ENCODE results near the gene BRWD1.
"Not testable (repeated sequence)": the region's sequence is repeated elsewhere in the genome, so short reads cannot be mapped to it uniquely, and the experiment has no call there.

Gene BRWD1

DNA sequence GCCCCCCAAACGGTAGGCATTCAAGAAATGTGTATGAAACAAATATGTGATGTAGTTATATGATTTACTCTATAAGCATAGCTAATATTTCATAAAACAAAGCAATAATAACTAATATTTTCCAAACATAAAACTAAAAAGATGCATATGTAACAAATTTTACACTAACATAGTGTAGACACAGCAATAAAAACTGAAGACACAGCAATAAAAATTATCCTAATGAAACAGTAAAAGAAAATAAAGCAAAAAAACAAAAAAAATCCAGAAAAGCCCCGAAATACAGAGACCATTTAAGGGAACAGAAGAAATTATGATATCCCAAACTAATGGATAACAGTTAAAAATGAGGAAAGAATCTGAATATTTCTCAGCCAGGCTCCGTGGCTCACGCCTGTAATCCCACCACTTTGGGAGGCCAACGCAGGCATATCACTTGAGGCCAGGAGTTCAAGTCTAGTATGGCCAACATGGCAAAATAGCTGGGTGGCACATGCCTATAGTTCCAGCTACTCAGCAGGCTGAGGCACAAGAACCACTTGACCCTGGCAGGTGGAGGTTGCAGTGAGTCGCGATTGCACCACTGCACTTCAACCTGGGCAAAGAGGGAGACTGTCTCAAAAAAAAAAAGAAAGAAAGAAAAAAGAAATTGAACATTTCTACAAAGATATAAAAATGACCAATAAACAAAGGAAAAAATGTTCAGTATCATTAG lies 92.0 kb downstream of the BRWD1 start:
- Histone ChIP-seq H3K27me3 (ENCODE audit: insufficient read depth, low read length) (no peaks in the 10 kb centered on the region), H3K9me3 (ENCODE audit: low read length) (no peaks in the 10 kb centered on the region), H3K4me1 (ENCODE audit: insufficient read depth, low read length, severe bottlenecking) (no peaks in the 10 kb centered on the region), H4K20me1 (ENCODE audit: insufficient read depth, low read length) (no peaks in the 10 kb centered on the region), H3F3A (ENCODE audit: insufficient read depth, low read length) (no peaks in the 10 kb centered on the region), H2AFZ (ENCODE audit: low read length) (no peak overlapping the region), H3K4me3 (ENCODE audit: low read depth, low read length, poor library complexity, severe bottlenecking) (no peak overlapping the region), H3K9me2 (ENCODE audit: low read depth, low read length) (no peaks in the 10 kb centered on the region), H3K79me2 (ENCODE audit: insufficient read depth, low read length) (no peaks in the 10 kb centered on the region), H3K9ac (ENCODE audit: low read length) (no peak overlapping the region), H3K36me3 (ENCODE audit: insufficient read depth, low read length) (peaks cover 86% of the 10 kb centered on the region), H3K4me2 (ENCODE audit: low read length) (no peak overlapping the region), H3K27ac (ENCODE audit: low read depth, low read length, poor library complexity, severe bottlenecking) (no peak overlapping the region)
- no peak for TF ChIP-seq EZH2 (IDR thresholded peaks at IDR 0.05; ENCODE audit: borderline replicate concordance, low read length)
- TF ChIP-seq, protein P1, sequence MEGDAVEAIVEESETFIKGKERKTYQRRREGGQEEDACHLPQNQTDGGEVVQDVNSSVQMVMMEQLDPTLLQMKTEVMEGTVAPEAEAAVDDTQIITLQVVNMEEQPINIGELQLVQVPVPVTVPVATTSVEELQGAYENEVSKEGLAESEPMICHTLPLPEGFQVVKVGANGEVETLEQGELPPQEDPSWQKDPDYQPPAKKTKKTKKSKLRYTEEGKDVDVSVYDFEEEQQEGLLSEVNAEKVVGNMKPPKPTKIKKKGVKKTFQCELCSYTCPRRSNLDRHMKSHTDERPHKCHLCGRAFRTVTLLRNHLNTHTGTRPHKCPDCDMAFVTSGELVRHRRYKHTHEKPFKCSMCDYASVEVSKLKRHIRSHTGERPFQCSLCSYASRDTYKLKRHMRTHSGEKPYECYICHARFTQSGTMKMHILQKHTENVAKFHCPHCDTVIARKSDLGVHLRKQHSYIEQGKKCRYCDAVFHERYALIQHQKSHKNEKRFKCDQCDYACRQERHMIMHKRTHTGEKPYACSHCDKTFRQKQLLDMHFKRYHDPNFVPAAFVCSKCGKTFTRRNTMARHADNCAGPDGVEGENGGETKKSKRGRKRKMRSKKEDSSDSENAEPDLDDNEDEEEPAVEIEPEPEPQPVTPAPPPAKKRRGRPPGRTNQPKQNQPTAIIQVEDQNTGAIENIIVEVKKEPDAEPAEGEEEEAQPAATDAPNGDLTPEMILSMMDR (IDR thresholded peaks at IDR 0.05; ENCODE audit: low read length) = no peak

DNA sequence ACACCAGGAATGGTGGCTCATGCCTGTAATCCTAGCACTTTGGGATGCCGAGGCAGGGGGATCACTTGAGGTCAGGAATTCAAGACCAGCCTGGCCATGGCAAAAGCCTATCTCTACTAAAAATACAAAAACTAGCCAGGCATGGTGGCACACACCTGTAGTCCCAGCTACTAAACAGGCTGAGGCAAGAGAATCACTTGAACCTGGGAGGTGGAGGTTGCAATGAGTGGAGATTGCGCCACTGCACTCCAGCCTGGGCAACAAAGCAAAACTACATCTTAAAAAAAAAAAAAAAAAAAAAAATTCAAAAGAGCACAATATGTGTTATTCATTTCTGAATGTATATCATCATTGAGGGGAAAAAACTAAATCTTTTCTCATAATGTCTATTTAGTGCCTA lies 92.6 kb downstream of the BRWD1 start:
- H2AFZ ChIP-seq (ENCODE audit: low read length); H3K4me1 ChIP-seq (ENCODE audit: insufficient read depth, low read length, severe bottlenecking); H3K79me2 ChIP-seq (ENCODE audit: insufficient read depth, low read length); H3K4me2 ChIP-seq (ENCODE audit: low read length); H3K9ac ChIP-seq (ENCODE audit: low read length); H4K20me1 ChIP-seq (ENCODE audit: insufficient read depth, low read length); H3F3A ChIP-seq (ENCODE audit: insufficient read depth, low read length); H3K9me3 ChIP-seq (ENCODE audit: low read length); H3K27ac ChIP-seq (ENCODE audit: low read depth, low read length, poor library complexity, severe bottlenecking); H3K9me2 ChIP-seq (ENCODE audit: low read depth, low read length); H3K27me3 ChIP-seq (ENCODE audit: insufficient read depth, low read length); H3K4me3 ChIP-seq (ENCODE audit: low read depth, low read length, poor library complexity, severe bottlenecking): not testable (repeated sequence)
- peaks cover 84% of the 10 kb centered on the region for H3K36me3 ChIP-seq (ENCODE audit: insufficient read depth, low read length)

DNA sequence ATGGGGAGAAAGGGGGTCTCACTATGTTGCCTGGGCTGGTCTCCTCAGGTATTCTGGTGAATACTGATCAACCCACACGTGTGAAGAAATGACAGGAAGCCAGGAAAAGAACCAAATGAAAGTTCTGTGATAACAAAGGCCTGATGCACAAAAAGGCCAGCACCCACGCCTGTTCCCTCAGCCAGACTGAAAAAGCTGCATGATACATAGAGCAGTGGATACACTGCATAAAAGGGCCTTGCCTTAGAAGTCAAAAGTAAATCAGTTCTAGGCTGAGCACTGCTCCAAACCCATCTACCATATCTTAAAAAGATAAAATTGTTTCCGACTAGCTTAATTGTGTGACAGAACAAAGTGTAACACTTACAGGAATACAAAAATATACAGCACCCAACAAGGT lies 93.3 kb downstream of the BRWD1 start:
- TF ChIP-seq EZH2 (IDR thresholded peaks at IDR 0.05; ENCODE audit: borderline replicate concordance, low read length) = no peak
- TF ChIP-seq, protein P1 (IDR thresholded peaks at IDR 0.05; ENCODE audit: low read length) = no peak
- H3K36me3 ChIP-seq (ENCODE audit: insufficient read depth, low read length) = peaks cover 84% of the 10 kb centered on the region
- no peak overlapping the region for H3K9ac ChIP-seq (ENCODE audit: low read length)
- no peak overlapping the region for H2AFZ ChIP-seq (ENCODE audit: low read length)
- no peaks in the 10 kb centered on the region for H3K9me3 ChIP-seq (ENCODE audit: low read length)
- no peaks in the 10 kb centered on the region for H3K4me1 ChIP-seq (ENCODE audit: insufficient read depth, low read length, severe bottlenecking)
- no peak overlapping the region for H3K27ac ChIP-seq (ENCODE audit: low read depth, low read length, poor library complexity, severe bottlenecking)
- no peak overlapping the region for H3K4me2 ChIP-seq (ENCODE audit: low read length)
- H3K9me2 ChIP-seq (ENCODE audit: low read depth, low read length) = no peaks in the 10 kb centered on the region
- H3F3A ChIP-seq (ENCODE audit: insufficient read depth, low read length) = no peaks in the 10 kb centered on the region
- H3K4me3 ChIP-seq (ENCODE audit: low read depth, low read length, poor library complexity, severe bottlenecking) = no peak overlapping the region
- no peaks in the 10 kb centered on the region for H3K79me2 ChIP-seq (ENCODE audit: insufficient read depth, low read length)
- no peaks in the 10 kb centered on the region for H3K27me3 ChIP-seq (ENCODE audit: insufficient read depth, low read length)
- H4K20me1 ChIP-seq (ENCODE audit: insufficient read depth, low read length) = no peaks in the 10 kb centered on the region

DNA sequence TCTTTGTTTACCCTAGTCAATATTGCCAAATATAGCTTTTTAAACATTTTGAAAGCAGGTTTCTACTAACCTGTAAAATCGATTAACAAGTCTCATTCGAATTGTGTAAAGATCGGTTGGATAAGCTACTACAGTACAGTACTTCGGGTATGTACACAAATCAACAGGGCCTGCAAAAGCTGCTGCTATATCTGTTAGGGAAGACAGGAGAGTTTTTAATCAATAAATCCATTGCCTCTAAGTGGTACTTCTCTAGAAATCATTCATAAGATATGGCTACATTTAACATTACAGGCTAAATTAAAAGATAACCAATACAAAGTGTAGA lies 95.4 kb downstream of the BRWD1 start:
- no peaks in the 10 kb centered on the region for H3K4me1 ChIP-seq (ENCODE audit: insufficient read depth, low read length, severe bottlenecking)
- H3K79me2 ChIP-seq (ENCODE audit: insufficient read depth, low read length) = no peaks in the 10 kb centered on the region
- no peak overlapping the region for H3K4me2 ChIP-seq (ENCODE audit: low read length)
- H3K36me3 ChIP-seq (ENCODE audit: insufficient read depth, low read length) = peaks cover 84% of the 10 kb centered on the region
- H3K9ac ChIP-seq (ENCODE audit: low read length) = no peak overlapping the region
- TF ChIP-seq, protein P1 (IDR thresholded peaks at IDR 0.05; ENCODE audit: low read length) = no peak
- TF ChIP-seq EZH2 (IDR thresholded peaks at IDR 0.05; ENCODE audit: borderline replicate concordance, low read length) = no peak
- H2AFZ ChIP-seq (ENCODE audit: low read length) = no peak overlapping the region
- no peaks in the 10 kb centered on the region for H3F3A ChIP-seq (ENCODE audit: insufficient read depth, low read length)
- H3K27ac ChIP-seq (ENCODE audit: low read depth, low read length, poor library complexity, severe bottlenecking) = no peak overlapping the region
- H3K9me2 ChIP-seq (ENCODE audit: low read depth, low read length) = no peaks in the 10 kb centered on the region
- H3K4me3 ChIP-seq (ENCODE audit: low read depth, low read length, poor library complexity, severe bottlenecking) = no peak overlapping the region
- H3K27me3 ChIP-seq (ENCODE audit: insufficient read depth, low read length) = no peaks in the 10 kb centered on the region
- no peaks in the 10 kb centered on the region for H3K9me3 ChIP-seq (ENCODE audit: low read length)
- H4K20me1 ChIP-seq (ENCODE audit: insufficient read depth, low read length) = no peaks in the 10 kb centered on the region

Data from OCI-LY1 (cell line).